GM19395 (cell line): Measurements from ENCODE around the gene TNFRSF1B.

Experiments used
- ATAC-seq: cut with Tn5 transposase; IDR thresholded peaks from one replicate; pipeline ENCODE4 v1.9.1; 2021; ENCODE audit warnings: mild to moderate bottlenecking, moderate library complexity; ENCODE audit not compliant: unreplicated experiment

The TNFRSF1B gene

DNA sequence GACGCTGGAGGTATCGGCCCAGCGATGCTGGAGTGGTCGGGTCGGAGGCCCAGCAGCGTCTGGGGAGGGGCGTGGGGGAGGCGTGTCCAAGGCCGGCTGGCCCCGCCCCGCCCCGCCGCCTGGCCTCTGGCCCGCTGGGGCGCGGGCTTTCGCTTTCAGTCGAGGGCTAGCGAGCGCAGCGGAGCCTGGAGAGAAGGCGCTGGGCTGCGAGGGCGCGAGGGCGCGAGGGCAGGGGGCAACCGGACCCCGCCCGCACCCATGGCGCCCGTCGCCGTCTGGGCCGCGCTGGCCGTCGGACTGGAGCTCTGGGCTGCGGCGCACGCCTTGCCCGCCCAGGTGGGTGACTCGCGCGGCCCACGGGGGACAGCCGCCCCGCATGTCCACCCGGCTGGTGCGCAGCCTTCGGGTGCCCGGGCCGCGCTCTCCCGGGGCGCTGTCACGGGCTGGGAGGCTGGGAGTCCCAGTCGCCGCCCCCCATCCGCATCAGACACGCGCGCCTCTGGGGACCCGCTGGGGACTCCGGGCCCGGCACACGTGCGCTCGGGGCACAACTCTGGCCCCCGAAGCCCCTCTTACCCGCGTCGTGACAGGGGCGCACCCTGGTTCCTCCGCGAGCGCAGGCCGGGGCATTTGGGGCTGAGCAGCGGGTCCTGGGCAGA lies at the start of gene TNFRSF1B:
Gene TNFRSF1B, plus strand, starts transcription at position 158 of the 659 bp plus-strand sequence. Its CDS starts 101 bp downstream, at position 259.
- ATAC-seq, result peak; percentile 42

DNA sequence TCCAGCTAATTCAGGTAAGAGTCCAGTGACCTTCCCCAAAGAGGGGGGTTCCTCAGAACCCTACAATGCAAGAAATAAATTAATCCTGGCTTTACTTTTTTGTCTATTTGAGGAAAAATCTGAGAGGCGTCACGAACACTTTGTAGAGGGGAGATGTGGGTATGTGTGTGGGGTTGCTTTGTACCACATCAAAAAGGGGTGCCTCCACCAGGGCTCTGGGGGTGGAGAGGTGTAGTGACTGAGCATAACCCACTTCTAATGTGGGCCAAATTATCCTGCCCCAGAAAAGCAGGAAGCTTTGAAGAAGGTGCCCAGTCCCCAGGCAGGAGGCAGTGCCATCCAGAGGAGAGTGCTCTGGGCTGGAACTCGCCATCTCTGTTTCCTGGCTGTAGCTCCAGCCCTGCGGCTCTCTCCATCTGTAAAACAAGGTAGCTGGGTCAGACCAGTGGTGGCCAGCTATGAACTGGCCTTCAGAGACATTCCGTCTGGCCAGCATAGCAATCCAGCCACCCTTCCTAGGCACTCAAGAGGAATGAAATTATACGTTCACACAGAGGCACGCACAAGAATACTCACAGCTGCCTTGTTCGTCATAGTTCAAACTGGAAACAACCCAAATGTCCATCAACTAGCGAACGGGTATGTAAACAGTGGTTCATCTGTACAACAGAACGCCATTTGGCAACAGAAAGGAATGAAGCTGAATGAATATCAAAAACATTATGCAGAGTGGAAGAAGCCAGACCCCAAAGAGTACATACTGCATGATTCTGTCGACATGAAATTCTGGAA lies 45.4 kb upstream of the TNFRSF1B start:
- ATAC-seq, result no peak

GRCh38 chr1:12123172-12123571 lies 43.6 kb upstream of the TNFRSF1B start:
- no peak for ATAC-seq

DNA sequence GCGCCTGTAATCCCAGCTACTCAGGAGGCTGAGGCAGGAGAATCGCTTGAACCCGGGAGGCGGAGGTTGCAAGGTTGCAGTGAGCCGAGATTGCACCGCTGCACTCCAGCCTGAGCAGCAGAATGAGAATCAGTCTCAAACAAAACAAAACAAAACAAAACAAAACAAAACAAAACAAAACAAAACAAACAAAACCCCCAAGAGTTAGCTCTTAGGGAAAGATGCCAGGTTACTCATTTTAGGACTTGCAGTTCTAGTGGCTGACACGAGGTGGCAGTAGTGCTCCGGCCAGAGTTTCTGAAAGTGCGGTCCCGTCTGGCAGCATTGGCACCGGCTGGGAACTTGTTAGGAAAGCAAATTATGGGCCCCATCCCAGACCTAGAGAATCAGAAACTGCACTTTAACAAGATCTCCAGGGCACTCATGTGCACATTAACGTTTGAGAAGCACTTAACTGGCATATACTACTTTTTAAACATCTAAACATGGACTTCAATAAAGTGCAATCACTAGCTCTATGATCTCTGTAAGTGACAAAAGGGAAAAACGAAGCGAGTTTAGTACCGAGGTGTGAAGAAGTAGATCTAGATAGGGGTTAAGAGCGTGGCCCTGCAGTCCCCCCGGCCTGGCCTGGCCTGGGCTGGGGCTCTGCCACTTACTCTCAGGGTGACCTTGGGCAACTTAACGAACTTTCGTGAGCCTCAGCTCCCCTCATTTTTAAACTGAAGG lies 41.9 kb upstream of the TNFRSF1B start:
- no peak for ATAC-seq

DNA sequence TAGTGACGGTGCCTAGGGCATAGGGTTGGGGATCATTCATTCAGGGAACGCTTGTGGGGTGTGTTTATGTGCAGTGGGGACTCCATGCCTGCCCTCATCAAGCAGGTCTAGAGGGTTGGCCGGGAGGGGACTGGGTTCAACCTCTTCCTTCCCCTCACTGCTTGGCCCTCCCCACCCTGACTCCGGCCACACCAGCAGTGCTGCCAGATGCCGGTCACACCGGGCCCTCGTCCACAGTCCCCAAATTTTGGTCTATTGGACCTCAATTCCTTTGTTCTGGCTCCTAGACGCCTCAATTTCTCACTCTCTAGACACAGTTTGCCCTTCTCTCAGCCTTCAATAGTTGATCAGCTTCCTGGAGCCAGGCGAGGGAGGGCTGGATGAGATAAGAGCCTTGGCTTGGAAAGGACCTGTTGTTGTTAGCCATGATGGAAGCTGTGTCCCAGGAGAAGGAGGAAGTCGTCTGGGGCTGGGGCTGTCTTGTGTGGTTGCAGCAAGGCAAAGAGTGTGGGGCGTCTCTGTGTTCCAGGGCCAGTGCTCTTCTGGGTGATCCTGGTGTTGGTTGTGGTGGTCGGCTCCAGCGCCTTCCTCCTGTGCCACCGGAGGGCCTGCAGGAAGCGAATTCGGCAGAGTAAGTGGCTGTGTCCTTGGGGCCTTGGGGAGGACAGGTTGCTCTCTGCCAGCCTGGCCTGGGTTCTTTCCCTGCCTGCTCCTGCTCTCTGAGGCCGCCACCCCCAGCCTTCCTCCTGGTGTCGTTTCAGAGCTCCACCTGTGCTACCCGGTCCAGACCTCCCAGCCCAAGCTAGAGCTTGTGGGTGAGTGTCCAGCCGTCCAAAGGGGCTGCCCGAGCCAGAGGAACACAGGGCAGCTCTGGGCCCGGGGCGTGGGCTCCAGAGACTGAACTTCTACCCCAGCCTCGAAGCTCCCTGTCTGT lies 41.1 kb upstream of the TNFRSF1B start:
- no peak for ATAC-seq

- no peak for ATAC-seq
These were observed 40.0 kb upstream of the TNFRSF1B start for GRCh38 chr1:12126781-12127180.

DNA sequence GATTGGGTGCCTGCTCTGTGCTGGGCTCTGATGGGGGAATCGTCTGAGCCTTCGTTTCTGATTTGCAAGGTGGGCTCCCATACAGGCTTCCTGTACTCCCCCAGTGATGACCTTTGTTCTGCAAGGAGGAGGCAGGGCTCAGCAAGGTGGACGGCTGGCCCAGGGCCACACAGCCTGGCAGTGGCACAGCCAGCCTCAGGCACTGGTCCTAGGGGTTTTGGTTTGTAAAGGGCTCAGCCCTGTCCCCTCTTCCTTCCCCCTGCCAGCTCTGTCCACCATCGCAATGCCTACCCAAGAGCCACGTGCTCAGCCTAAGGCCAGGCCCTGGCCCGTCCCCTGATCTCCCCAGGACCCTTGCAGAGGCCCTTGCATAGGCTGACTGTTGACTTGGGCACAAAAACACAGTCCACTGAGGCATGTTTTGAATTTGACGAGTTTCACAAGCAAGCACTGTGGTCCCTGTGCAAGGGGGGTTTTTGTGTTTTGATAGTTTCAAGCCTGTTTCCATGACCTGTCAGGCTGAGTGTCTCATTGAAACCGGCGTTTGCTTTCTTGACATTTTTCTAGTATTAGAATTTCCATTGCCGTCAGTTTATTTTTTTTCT lies 39.5 kb upstream of the TNFRSF1B start:
- ATAC-seq, result no peak

DNA sequence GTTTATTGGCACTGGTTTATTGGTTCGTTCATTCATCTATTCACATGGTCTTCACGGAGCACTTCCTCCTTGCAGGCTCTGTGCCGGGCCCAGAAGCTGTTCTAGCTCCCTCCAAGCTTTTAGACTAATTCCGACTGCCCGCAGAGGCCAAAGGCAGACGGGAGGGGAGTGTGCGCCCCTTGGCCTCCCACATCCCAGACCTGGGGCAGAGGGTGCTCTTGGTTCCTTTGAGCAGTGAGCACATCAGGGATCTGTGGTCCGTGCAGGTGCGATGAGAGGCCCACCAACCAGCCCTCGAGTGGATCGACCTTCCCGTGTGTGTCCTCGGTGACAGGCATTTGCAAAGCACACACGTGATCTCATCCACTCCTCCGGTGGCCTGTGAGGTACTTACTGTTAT lies 38.7 kb upstream of the TNFRSF1B start:
- ATAC-seq, result no peak

DNA sequence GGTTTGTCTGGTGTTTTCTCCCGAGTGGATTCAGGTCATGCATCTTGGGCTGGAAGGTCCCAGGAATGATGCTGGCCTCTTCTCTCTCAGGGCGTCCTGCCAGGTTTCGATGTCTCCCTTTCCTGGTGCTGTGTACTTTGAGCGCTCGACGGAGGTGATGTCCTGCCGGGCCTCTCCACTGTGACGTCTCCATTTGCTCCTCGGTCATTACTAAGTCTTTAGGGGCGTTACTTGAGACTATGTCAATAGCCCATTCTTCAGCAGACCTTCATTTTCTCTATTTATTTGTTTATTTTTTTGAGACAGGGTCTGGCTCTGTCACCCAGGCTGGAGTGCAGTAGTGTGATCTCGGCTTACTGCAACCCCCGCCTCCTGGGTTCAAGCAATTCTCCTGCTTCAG lies 37.2 kb upstream of the TNFRSF1B start:
- ATAC-seq, result no peak

DNA sequence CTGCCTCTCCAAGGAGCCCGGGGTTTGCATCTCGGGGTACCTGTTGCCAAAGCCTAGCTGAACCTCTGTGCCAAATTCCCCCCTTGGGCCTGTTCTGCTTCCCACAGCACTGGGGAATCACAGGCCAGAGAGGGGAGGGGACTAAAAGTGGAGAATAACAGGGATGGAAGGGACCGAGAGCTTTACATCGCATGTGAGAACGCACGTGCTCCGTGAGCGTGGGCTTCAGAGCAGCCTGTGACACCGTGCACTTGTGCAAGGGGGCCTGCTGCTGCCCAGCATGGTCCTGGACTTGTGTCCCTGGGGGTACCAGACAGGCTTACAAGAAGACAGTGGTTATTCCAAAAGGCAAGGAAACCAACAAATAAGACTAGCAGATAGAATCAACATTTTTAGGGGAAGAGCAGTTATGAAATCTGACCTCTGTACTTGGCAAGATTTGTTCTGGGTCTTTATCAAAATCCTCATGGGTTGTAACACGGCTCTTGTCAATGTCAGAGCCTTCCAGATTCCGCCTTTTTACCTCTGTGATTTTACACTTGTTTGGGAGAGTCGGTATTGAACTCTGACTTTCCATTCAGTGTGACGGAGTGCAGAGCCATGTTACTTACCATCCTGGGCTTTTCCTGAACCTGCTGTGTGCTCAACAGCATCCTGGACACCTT lies 36.2 kb upstream of the TNFRSF1B start:
- no peak for ATAC-seq

GRCh38 chr1:12132078-12132477 lies 34.7 kb upstream of the TNFRSF1B start:
- ATAC-seq, result no peak

DNA sequence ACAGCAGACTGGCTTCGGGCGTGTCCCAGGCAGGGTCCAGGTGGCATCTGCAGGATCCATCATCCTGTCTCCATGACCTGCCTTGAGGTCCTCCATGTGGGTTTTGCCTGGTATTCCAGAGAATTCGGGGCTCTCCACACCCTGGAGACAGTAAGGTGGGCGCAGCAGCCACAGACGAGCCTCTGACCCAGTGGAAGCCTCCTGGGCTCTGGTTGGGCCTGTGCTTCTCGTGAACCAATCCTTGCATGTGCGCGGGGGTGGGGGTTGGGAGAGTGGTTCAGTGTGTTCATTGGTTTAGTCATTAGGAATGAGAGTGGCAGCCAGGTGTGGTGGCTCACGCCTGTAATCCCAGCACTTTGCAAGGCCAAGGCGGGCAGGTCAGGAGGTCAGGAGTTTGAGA lies 32.1 kb upstream of the TNFRSF1B start:
- ATAC-seq, result no peak

GRCh38 chr1:12135612-12136011 lies 31.2 kb upstream of the TNFRSF1B start:
- ATAC-seq, result no peak

GRCh38 chr1:12136916-12137610 lies 29.7 kb upstream of the TNFRSF1B start:
- ATAC-seq, result no peak

DNA sequence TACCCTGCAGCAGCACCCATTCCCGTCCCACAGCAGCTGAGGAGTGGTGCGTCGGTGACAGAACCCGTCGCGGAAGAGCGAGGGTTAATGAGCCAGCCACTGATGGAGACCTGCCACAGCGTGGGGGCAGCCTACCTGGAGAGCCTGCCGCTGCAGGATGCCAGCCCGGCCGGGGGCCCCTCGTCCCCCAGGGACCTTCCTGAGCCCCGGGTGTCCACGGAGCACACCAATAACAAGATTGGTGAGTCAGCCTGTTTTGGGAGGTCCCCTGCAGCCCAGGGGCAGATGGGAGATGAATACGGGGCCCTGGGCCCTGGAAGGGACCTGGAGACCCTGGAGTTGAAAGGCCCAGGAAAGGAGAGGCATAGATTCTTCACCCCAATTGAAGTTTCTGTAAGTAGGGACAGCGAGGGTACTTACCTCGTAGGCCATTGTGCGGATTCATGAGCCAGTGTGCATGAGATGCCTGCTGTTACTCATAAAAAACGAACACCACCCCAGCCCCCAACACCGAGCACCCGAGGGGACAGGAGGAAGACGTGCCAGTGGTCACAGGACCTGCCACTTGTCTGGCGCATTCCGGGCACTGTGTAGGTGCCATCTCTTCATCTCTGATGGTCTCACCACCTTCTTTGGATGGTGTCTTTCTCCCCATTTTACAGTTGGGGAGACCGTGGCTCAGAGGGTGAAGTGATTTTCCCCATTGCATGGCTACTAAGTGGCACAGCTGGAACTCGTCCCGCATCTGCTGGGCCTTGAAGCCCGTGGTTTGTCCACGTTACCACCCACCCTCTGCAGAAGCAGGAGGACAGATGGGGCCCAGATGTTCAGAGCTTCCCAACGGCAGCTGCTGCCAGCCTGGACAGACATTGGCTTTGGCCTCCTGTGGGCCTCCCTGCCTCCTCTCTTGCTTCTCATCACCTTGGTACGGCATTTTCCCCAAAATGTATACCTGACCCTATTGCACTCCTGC lies 28.3 kb upstream of the TNFRSF1B start:
- ATAC-seq, result no peak

GRCh38 chr1:12140016-12140415 lies 26.8 kb upstream of the TNFRSF1B start:
- no peak for ATAC-seq

DNA sequence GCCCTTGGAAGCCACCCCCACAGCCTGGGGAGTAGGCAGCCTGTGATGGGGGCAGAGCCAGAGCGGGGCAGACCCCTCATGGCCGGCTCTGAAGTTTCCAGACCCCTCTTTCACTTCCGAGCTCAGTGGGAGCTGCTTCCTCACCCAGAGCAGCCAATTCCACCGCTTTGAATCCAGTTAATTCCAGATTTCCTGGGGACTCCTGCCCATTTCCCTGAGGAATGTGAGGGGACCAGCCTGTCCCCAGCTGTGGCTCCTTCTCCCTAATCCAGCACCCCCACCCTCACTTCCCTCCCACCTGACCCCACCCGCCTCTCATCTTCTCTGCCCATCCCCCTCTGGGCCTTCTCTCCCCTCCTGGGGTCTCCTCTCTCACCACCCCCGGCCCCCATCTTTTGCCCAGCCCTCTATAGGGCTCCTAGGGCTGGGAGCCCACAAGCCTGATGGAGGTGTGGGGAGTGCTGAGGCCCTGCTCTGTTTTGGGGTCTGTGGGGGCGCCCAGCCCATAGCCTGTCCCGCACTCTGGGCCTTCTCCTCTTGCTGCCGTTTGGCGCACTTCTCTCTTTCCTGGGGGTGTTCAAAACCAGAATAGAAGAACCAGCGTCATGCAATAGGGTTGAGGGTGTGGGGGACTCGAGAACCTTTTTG lies 26.2 kb upstream of the TNFRSF1B start:
- no peak for ATAC-seq
